HCT116 (cell line): ENCODE data around the gene ZNF524. TPM values are rescaled to one million over a fixed set of nuclear protein-coding genes. Genes with fewer than 3 reads are reported as not detected.

Source experiments
- ATAC-seq: fragments of 200-7000 bp; cut with Tn5 transposase; 2 replicates; pipeline ENCODE4 v1.9.1; 2020; ENCODE audit warnings: mild to moderate bottlenecking, moderate library complexity
- BruUV-seq: library from RNA; stranded (reverse); fragments of 400-500 nt; replicated peaks from 2 replicates; lab custom pipeline; 2021; lab: Mats Ljungman, UMichigan
- CTCF ChIA-PET: fragments of 300-600 bp; sonication (Branson Sonifier 250); formaldehyde crosslinking; loops from one replicate; lab custom pipeline; 2021; ENCODE audit warnings: antibody characterized with exemption; lab: Charles Lee
- POLR2A ChIA-PET: fragments of 300-600, 350-600 bp; sonication (Branson Sonifier 250); formaldehyde crosslinking; loops from one replicate; lab custom pipeline; 2021; ENCODE audit warnings: antibody characterized with exemption; lab: Charles Lee
- RAD21 ChIA-PET, 2 experiments: fragments of 300-600 bp; sonication (Branson Sonifier 250); formaldehyde crosslinking; loops; one replicate each; lab custom pipeline; 2023; ENCODE audit warnings: low total read pairs in 2 of 2; ENCODE audit not compliant: uncharacterized antibody in 2 of 2, unreplicated experiment in 2 of 2, low non-redundant PET in 1 of 2; lab: Charles Lee
- DNase-seq: peaks from one replicate; pipeline ENCODE4 v3.0.0-alpha.2; 2010; ENCODE audit warnings: low read depth, low spot score
- H2AFZ ChIP-seq: fragments of 200-600 bp; shearing (Covaris generic), sonication (generic); 2 replicates; pipeline ENCODE4 v1.6.1; 2017; ENCODE audit warnings: low read depth, mixed run types, mixed read lengths, antibody characterized with exemption, low read length; ENCODE audit not compliant: poor library complexity, severe bottlenecking
- H3K27ac ChIP-seq: 2 replicates; pipeline ENCODE4 v1.5.1; 2012; ENCODE audit warnings: low read depth, low read length
- H3K27me3 ChIP-seq: fragments of 200-600 bp; sonication (generic); 2 replicates; pipeline ENCODE4 v1.6.1; 2016; ENCODE audit warnings: mixed run types, low read length, mixed read lengths; ENCODE audit not compliant: insufficient read depth
- H3K36me3 ChIP-seq, 2 experiments: fragments of 200-500 bp in 1 of 2; fragments of 200-600 bp in 1 of 2; sonication (Bioruptor generic) in 1 of 2; sonication (generic) in 1 of 2; 2 replicates each; pipeline versions ENCODE4 v1.5.1 to v1.6.1; 2014 to 2016; ENCODE audit warnings: low read length in 2 of 2, inconsistent platforms in 1 of 2, mixed read lengths in 1 of 2, mixed run types in 1 of 2; ENCODE audit not compliant: insufficient read depth in 2 of 2, control insufficient read depth in 1 of 2
- H3K4me1 ChIP-seq, 2 experiments: fragments of 200-600 bp in 1 of 2; sonication (generic) in 1 of 2; 2 replicates each; pipeline versions ENCODE4 v1.5.1 to v1.6.1; 2012 to 2017; ENCODE audit warnings: low read length in 2 of 2, inconsistent platforms in 1 of 2, mild to moderate bottlenecking in 1 of 2, mixed read lengths in 1 of 2, mixed run types in 1 of 2, moderate library complexity in 1 of 2; ENCODE audit not compliant: insufficient read depth in 2 of 2, control insufficient read depth in 1 of 2
- H3K4me2 ChIP-seq: fragments of 200-600 bp; sonication (generic); 2 replicates; pipeline ENCODE4 v1.6.1; 2017; ENCODE audit warnings: mixed run types, low read length, mixed read lengths
- H3K4me3 ChIP-seq, 2 experiments: fragments of 200-600 bp in 1 of 2; sonication (generic) in 1 of 2; replicated peaks in 1 of 2; 2 replicates each; pipeline ENCODE4 v1.5.1; 2011 to 2016; ENCODE audit warnings: low read length in 2 of 2, control low read depth in 1 of 2, low read depth in 1 of 2, mild to moderate bottlenecking in 1 of 2, mixed read lengths in 1 of 2, mixed run types in 1 of 2
- H3K79me2 ChIP-seq: fragments of 200-600 bp; sonication (generic); 2 replicates; pipeline ENCODE4 v1.6.1; 2017; ENCODE audit warnings: mild to moderate bottlenecking, mixed run types, low read length, moderate library complexity, mixed read lengths; ENCODE audit not compliant: insufficient read depth
- H3K9ac ChIP-seq: fragments of 200-600 bp; sonication (generic); 2 replicates; pipeline ENCODE4 v1.6.1; 2016; ENCODE audit warnings: low read length, mixed read lengths
- H3K9me2 ChIP-seq: fragments of 200-600 bp; sonication (generic), shearing (Covaris generic); 2 replicates; pipeline ENCODE4 v1.6.1; 2017; ENCODE audit warnings: mixed run types, mild to moderate bottlenecking, moderate library complexity; ENCODE audit not compliant: insufficient read depth
- H3K9me3 ChIP-seq, 2 experiments: fragments of 200-500 bp in 1 of 2; fragments of 200-600 bp in 1 of 2; sonication (Bioruptor generic) in 1 of 2; sonication (generic) in 1 of 2; 2 replicates each; pipeline ENCODE4 v1.6.1; 2014 to 2017; ENCODE audit warnings: low read length in 2 of 2, mixed read lengths in 2 of 2, inconsistent platforms in 1 of 2, low read depth in 1 of 2, mild to moderate bottlenecking in 1 of 2, mixed run types in 1 of 2, moderate library complexity in 1 of 2; ENCODE audit not compliant: control insufficient read depth in 1 of 2, insufficient read depth in 1 of 2
- H4K20me1 ChIP-seq: fragments of 200-600 bp; sonication (generic), shearing (Covaris generic); 2 replicates; pipeline ENCODE4 v1.6.1; 2017; ENCODE audit warnings: mixed run types, mild to moderate bottlenecking, moderate library complexity; ENCODE audit not compliant: insufficient read depth
- ATF3 ChIP-seq: IDR thresholded peaks from 2 replicates; pipeline ENCODE4 v1.6.1; 2012
- ELF1 ChIP-seq: IDR thresholded peaks from 2 replicates; pipeline ENCODE4 v1.6.1; 2012; ENCODE audit warnings: low read depth, borderline replicate concordance
- POLR2AphosphoS5 ChIP-seq: IDR thresholded peaks from 2 replicates; pipeline ENCODE4 v1.6.1; 2011; ENCODE audit warnings: mild to moderate bottlenecking, low read depth, low read length, moderate library complexity
- REST ChIP-seq: IDR thresholded peaks from 2 replicates; pipeline ENCODE4 v1.6.1; 2012; ENCODE audit warnings: low read depth
- intact Hi-C: fragments of 100-400 bp; cut with micrococcal nuclease; formaldehyde crosslinking; loops from 2 replicates; pipeline ENCODE4 v1.10.0; 2022
- total RNA-seq: library from RNA; stranded (reverse); gene quantifications from one replicate; pipeline ENCODE4 v1.2.1, GENCODE V29; 2021; ENCODE audit not compliant: unreplicated experiment

The ZNF524 gene
- total RNA-seq, 1 experiment from 2014 or later, result 17.2 TPM

- ATAC-seq, result peak; percentile 0; the same call in 1 of the 2 replicates
- RAD21 ChIA-PET, result interaction anchor here in 1 of 2 experiments (1.0 kb wide), 1 partner anchor 89 kb away, joined by 4 read pairs; no protein-coding TSS in a partner anchor
- Histone ChIP-seq H3K9me2 (no peaks in the 10 kb centered on the region), H3K27me3 (no peaks in the 10 kb centered on the region), H3K79me2 (peaks cover 49% of the 10 kb centered on the region), H3K9me3 (no peaks in the 10 kb centered on the region), H3K9ac (peak overlapping the region; percentile 92), H3K4me3 (peak overlapping the region; percentile 89 to 93), H4K20me1 (no peaks in the 10 kb centered on the region), H2AFZ (no peak overlapping the region), H3K27ac (peak overlapping the region; percentile 98), H3K4me2 (peak overlapping the region; percentile 86), H3K4me1 (peaks cover 20 to 35% of the 10 kb centered on the region in 2 experiments), H3K36me3 (peaks cover 6 to 21% of the 10 kb centered on the region in 2 experiments; a peak in 2 of 4 replicates)
- CTCF ChIA-PET, result interaction anchor here (0.8 to 1.9 kb wide), 16 partner anchors 12 to 932 kb away, joined by 3 to 12 read pairs (median 4); partner anchors contain the start of gene ZNF784
- BruUV-seq, result no TSS peak
- no peak for DNase-seq
- POLR2A ChIA-PET, result interaction anchor here (0.8 to 1.3 kb wide), 5 partner anchors 14 to 199 kb away, joined by 3 to 5 read pairs (median 4); partner anchors contain the start of genes UBE2S, ZNF628 and ZNF784
- TF ChIP-seq REST, result no peak
- 0 out of 2 replicates have a peak, but pooled peaks have one; percentile 2 for TF ChIP-seq POLR2AphosphoS5
- no peak for TF ChIP-seq ATF3
- TF ChIP-seq ELF1, result no peak
- intact Hi-C loops, result loop anchor here (1.0 kb wide), 1 partner anchor 89 kb away; no protein-coding TSS in a partner anchor
These were observed 6.3 kb downstream of the ZNF524 start for GRCh38 chr19:55606471-55606787.
